D721Med (cell line): ENCODE results near the gene BCKDK.

ENCODE experiments used
- DNase-seq: peaks from one replicate; pipeline ENCODE4 v3.0.0; 2011; ENCODE audit warnings: low spot score; ENCODE audit not compliant: insufficient read length
- FAIRE-seq: peaks from 2 replicates; lab custom pipeline; 2011; peaks lifted over from hg19 to GRCh38; lab: Jason Lieb, UNC
- CTCF ChIP-seq: IDR thresholded peaks from 2 replicates; pipeline ENCODE4 v1.5.1; 2012; ENCODE audit warnings: mild to moderate bottlenecking, control low read depth; ENCODE audit not compliant: insufficient read depth; ENCODE audit errors: missing control alignments

BCKDK gene

GRCh38 chr16:31157136-31157535 lies 49.0 kb downstream of the BCKDK start:
- FAIRE-seq (no peak), DNase-seq (no peak)
- TF ChIP-seq CTCF, result no peak
